ENCODE data around the gene PATE2. TPM values are rescaled to one million over a fixed set of nuclear protein-coding genes. Genes with fewer than 3 reads are reported as not detected.

Gene PATE2
- total and polyA plus RNA-seq, 2 of the 13 experiments (the other 11 are each of a cell fraction or from before 2014, with no cell fraction given), result not detected

GRCh38 chr11:125750629-125751028, 28.0 kb downstream of the PATE2 start:
- Histone ChIP-seq H2AFZ (ENCODE audit: low read length) (no peak overlapping the region), H3K4me2 (ENCODE audit: low read depth, low read length) (no peak overlapping the region), H3K79me2 (ENCODE audit: insufficient read depth, low read length) (no peaks in the 10 kb centered on the region), H3K36me3 (replicated peaks in 1 of 2; ENCODE audit: control insufficient read depth in 1 of 2, insufficient read depth in 2 of 2, low read length in 2 of 2) (no peaks in the 10 kb centered on the region), H3K9me3 (ENCODE audit: low read length) (no peaks in the 10 kb centered on the region), H3K4me3 (replicated peaks in 1 of 3; ENCODE audit: insufficient read depth in 1 of 3, low read depth in 2 of 3, low read length in 3 of 3) (no peak overlapping the region), H3K9ac (ENCODE audit: insufficient read depth, low read depth, low read length) (no peak overlapping the region), H4K20me1 (ENCODE audit: insufficient read depth, low read length) (no peaks in the 10 kb centered on the region), H3K27ac (ENCODE audit: extremely low read length, insufficient read depth, low read length) (no peak overlapping the region), H3K27me3 (ENCODE audit: control insufficient read depth in 1 of 2, insufficient read depth in 2 of 2, low read length in 2 of 2) (peaks cover 0 to 5% of the 10 kb centered on the region in 2 experiments; a peak in 1 of 5 replicates), H3K4me1 (ENCODE audit: insufficient read depth, low read length) (no peaks in the 10 kb centered on the region)
- DNase-seq (ENCODE audit: low spot score) (no peak), ATAC-seq (no peak), FAIRE-seq (no peak)
- in situ Hi-C loops (cut with HindIII; ENCODE audit: extremely low pct_ligation_motif_present, low pct_unique_long_range_greater_than_20kb) (no loop called here), intact Hi-C loops (cut with micrococcal nuclease; ENCODE audit: unreplicated experiment) (no loop called here)
- ChIA-PET POLR2A (no interaction called here), CTCF (ENCODE audit: low intra/inter-chr PET ratio, low total read pairs) (no interaction called here)
- BruUV-seq (replicated peaks), result no TSS peak
- no peak for TF ChIP-seq U2AF2 (IDR thresholded peaks at IDR 0.05; ENCODE audit: low read depth, low read length)
- no peak for TF ChIP-seq ZNF251 (CRISPR knock-in tag; IDR thresholded peaks at IDR 0.05)
- 0% methylated on average over 2 of the region's 2 CpGs for WGBS (ENCODE audit: low lambda C conversion rate)

- DNase-seq (ENCODE audit: low spot score) (no peak), FAIRE-seq (no peak), ATAC-seq (no peak)
- no peaks in the 10 kb centered on the region for H3K36me3 ChIP-seq (replicated peaks in 1 of 2; ENCODE audit: control insufficient read depth in 1 of 2, insufficient read depth in 2 of 2, low read length in 2 of 2)
- no peaks in the 10 kb centered on the region for H3K27me3 ChIP-seq (ENCODE audit: control insufficient read depth in 1 of 2, insufficient read depth in 2 of 2, low read length in 2 of 2)
- TF ChIP-seq SYNCRIP (IDR thresholded peaks at IDR 0.05; ENCODE audit: insufficient read depth, low read depth, low read length) (no peak), ZNF343 (CRISPR knock-in tag; IDR thresholded peaks at IDR 0.05) (no peak), KDM2A (CRISPR knock-in tag; IDR thresholded peaks at IDR 0.05; ENCODE audit: borderline replicate concordance, low read depth) (no peak), ZNF367 (CRISPR knock-in tag; IDR thresholded peaks at IDR 0.05; ENCODE audit: borderline replicate concordance) (no peak), ATF3 (CRISPR knock-in tag; IDR thresholded peaks at IDR 0.05) (no peak), GATA4 (IDR thresholded peaks at IDR 0.05; ENCODE audit: borderline replicate concordance, low read depth) (no peak), RFXANK (CRISPR knock-in tag; IDR thresholded peaks at IDR 0.05) (no peak), ZNF616 (CRISPR knock-in tag; IDR thresholded peaks at IDR 0.05; ENCODE audit: low read depth) (no peak), ELF3 (CRISPR knock-in tag; IDR thresholded peaks at IDR 0.05) (no peak), E2F1 (CRISPR knock-in tag; IDR thresholded peaks at IDR 0.05) (no peak), MAX (IDR thresholded peaks at IDR 0.05) (no peak)
- no peak within 1 kb of the TSS for H3K27ac ChIP-seq (ENCODE audit: extremely low read length, insufficient read depth, low read length)
- no peak within 1 kb of the TSS for H2AFZ ChIP-seq (ENCODE audit: low read length)
- H3K79me2 ChIP-seq (ENCODE audit: insufficient read depth, low read length), result no peaks in the 10 kb centered on the region
- ChIA-PET CTCF (ENCODE audit: low intra/inter-chr PET ratio, low total read pairs) (no interaction called here), POLR2A (no interaction called here)
- no peak within 1 kb of the TSS for H3K4me2 ChIP-seq (ENCODE audit: low read depth, low read length)
- no peak within 1 kb of the TSS for H3K9ac ChIP-seq (ENCODE audit: insufficient read depth, low read depth, low read length)
- H3K9me3 ChIP-seq (ENCODE audit: low read length), result no peaks in the 10 kb centered on the region
- intact Hi-C loops (cut with micrococcal nuclease; ENCODE audit: unreplicated experiment) (no loop called here), in situ Hi-C loops (cut with HindIII; ENCODE audit: extremely low pct_ligation_motif_present, low pct_unique_long_range_greater_than_20kb) (no loop called here)
- H4K20me1 ChIP-seq (ENCODE audit: insufficient read depth, low read length), result no peaks in the 10 kb centered on the region
- no TSS peak for BruUV-seq (replicated peaks)
- no peaks in the 10 kb centered on the region for H3K4me1 ChIP-seq (ENCODE audit: insufficient read depth, low read length)
- H3K4me3 ChIP-seq (replicated peaks in 1 of 3; ENCODE audit: insufficient read depth in 1 of 3, low read depth in 2 of 3, low read length in 3 of 3), result no peak within 1 kb of the TSS
- WGBS (ENCODE audit: low lambda C conversion rate), result 0% methylated on average over 3 of the region's 3 CpGs
These were observed 32.6 kb downstream of the PATE2 start, which contains the start of gene PATE1 for GRCh38 chr11:125745979-125746378. PATE1 (plus strand) TSS chr11:125746279; CDS start chr11:125746305, 26 bp downstream.

All from HepG2 (cell line).